HL-60 (cell line): Measurements from ENCODE around the gene HSDL1.

Experiments
- DNase-seq, 2 experiments: peaks; one replicate each; pipeline ENCODE4 v3.0.0-alpha.2; 2010 to 2020; ENCODE audit warnings: low read depth in 1 of 2, low spot score in 1 of 2
- H3K27ac ChIP-seq: fragments of 250-450 bp; sonication (Bioruptor Pico); replicated peaks from 2 replicates; pipeline ENCODE4 v1.5.1; 2020; ENCODE audit warnings: mild to moderate bottlenecking, moderate library complexity
- H3K27me3 ChIP-seq: fragments of 250-450 bp; sonication (Bioruptor Pico); 2 replicates; pipeline ENCODE4 v1.5.1; 2021; ENCODE audit warnings: mild to moderate bottlenecking, moderate library complexity; ENCODE audit not compliant: insufficient read depth, poor library complexity, severe bottlenecking
- H3K4me3 ChIP-seq: replicated peaks from 2 replicates; pipeline ENCODE4 v1.5.1; 2011; ENCODE audit warnings: mild to moderate bottlenecking, control low read depth, low read length; ENCODE audit not compliant: insufficient read depth
- CTCF ChIP-seq: IDR thresholded peaks from one replicate; pipeline ENCODE4 v1.5.1; 2011; ENCODE audit warnings: low read length, control low read depth, inconsistent platforms; ENCODE audit not compliant: insufficient read depth
- GABPA ChIP-seq: IDR thresholded peaks from 2 replicates; pipeline ENCODE4 v1.6.1; 2012; ENCODE audit warnings: low read depth
- POLR2AphosphoS5 ChIP-seq: IDR thresholded peaks from 2 replicates; pipeline ENCODE4 v1.6.1; 2012; ENCODE audit warnings: low read depth
- REST ChIP-seq: IDR thresholded peaks from 2 replicates; pipeline ENCODE4 v1.6.1; 2012; ENCODE audit warnings: low read depth; ENCODE audit not compliant: insufficient replicate concordance
- SPI1 ChIP-seq: IDR thresholded peaks from 2 replicates; pipeline ENCODE4 v1.6.1; 2012; ENCODE audit warnings: low read depth, mild to moderate bottlenecking, borderline replicate concordance

HSDL1 gene

GRCh38 chr16:84141143-84141670, 3.8 kb downstream of the HSDL1 start:
- Histone ChIP-seq H3K27ac (no peak overlapping the region), H3K27me3 (no peaks in the 10 kb centered on the region), H3K4me3 (no peak overlapping the region)
- no peak for DNase-seq
- TF ChIP-seq GABPA (no peak), CTCF (no peak), REST (no peak), POLR2AphosphoS5 (no peak), SPI1 (no peak)

- Histone ChIP-seq H3K27me3 (no peaks in the 10 kb centered on the region), H3K4me3 (no peak overlapping the region), H3K27ac (no peak overlapping the region)
- no peak for TF ChIP-seq REST
- TF ChIP-seq CTCF: no peak
- no peak for TF ChIP-seq GABPA
- no peak for TF ChIP-seq POLR2AphosphoS5
- TF ChIP-seq SPI1: no peak
- no peak for DNase-seq
Measured at GRCh38 chr16:84139628-84140258, 5.2 kb downstream of the HSDL1 start.

GRCh38 chr16:84138824-84139627, 6.0 kb downstream of the HSDL1 start:
- TF ChIP-seq REST (no peak), CTCF (no peak), SPI1 (no peak), GABPA (no peak), POLR2AphosphoS5 (no peak)
- H3K4me3 ChIP-seq: no peak overlapping the region

More at GRCh38 chr16:84138824-84139627, 6.0 kb downstream of the HSDL1 start:
- Histone ChIP-seq H3K27ac (no peak overlapping the region), H3K27me3 (no peaks in the 10 kb centered on the region)
- DNase-seq: no peak
